ENCODE data around the gene B3GNT9. TPM values are rescaled to one million over a fixed set of nuclear protein-coding genes. Genes with fewer than 3 reads are reported as not detected.

Gene B3GNT9
- polyA plus RNA-seq, 1 of the 3 experiments (the other 2 are of a cell fraction) = 9.9 TPM

GRCh38 chr16:67181346-67181745, 30.5 kb upstream of the B3GNT9 start:
- Histone ChIP-seq H3K9me3 (no peaks in the 10 kb centered on the region), H3K4me2 (peak overlapping the region; percentile 92), H3K4me1 (ENCODE audit: control insufficient read depth in 1 of 2, insufficient read depth in 2 of 2, low read depth in 1 of 2, low read length in 1 of 2) (peaks cover 14 to 44% of the 10 kb centered on the region in 2 experiments), H3K27me3 (ENCODE audit: insufficient read depth) (no peaks in the 10 kb centered on the region), H3K27ac (ENCODE audit: low read depth in 2 of 2, low read length in 1 of 2) (peak overlapping the region in 1 of 2 experiments; percentile 51; a peak in 3 of 4 replicates), H3F3A (replicated peaks; ENCODE audit: insufficient read depth) (peaks cover 38% of the 10 kb centered on the region), H2AFZ (ENCODE audit: low read depth) (no peak overlapping the region), H3K9me2 (no peaks in the 10 kb centered on the region), H3K4me3 (ENCODE audit: low read depth in 2 of 2, low read length in 1 of 2) (peak overlapping the region in 1 of 2 experiments; percentile 82; a peak in 2 of 4 replicates), H3K79me2 (ENCODE audit: insufficient read depth) (peaks cover 22% of the 10 kb centered on the region), H3K9ac (no peak overlapping the region), H4K20me1 (ENCODE audit: insufficient read depth) (peaks cover 10% of the 10 kb centered on the region), H3K36me3 (replicated peaks in 1 of 2; ENCODE audit: control insufficient read depth in 1 of 2, insufficient read depth in 2 of 2, low read length in 1 of 2) (no peaks in the 10 kb centered on the region)
- whole genome bisulfite sequencing (ENCODE audit: low lambda C conversion rate) = 44% methylated on average over 2 of the region's 2 CpGs
- POLR2A ChIA-PET = interaction anchor here (0.8 kb wide), 1 partner anchor 11 kb away, joined by 3 read pairs; the partner anchor contains the start of gene NOL3
- DNase-seq = no peak
- TF ChIP-seq RCOR1 (IDR thresholded peaks at IDR 0.05; ENCODE audit: low read length) = no peak
- TF ChIP-seq, protein P1, sequence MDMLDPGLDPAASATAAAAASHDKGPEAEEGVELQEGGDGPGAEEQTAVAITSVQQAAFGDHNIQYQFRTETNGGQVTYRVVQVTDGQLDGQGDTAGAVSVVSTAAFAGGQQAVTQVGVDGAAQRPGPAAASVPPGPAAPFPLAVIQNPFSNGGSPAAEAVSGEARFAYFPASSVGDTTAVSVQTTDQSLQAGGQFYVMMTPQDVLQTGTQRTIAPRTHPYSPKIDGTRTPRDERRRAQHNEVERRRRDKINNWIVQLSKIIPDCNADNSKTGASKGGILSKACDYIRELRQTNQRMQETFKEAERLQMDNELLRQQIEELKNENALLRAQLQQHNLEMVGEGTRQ (IDR thresholded peaks at IDR 0.05; ENCODE audit: borderline replicate concordance, low read depth, low read length) = no peak
- no peak for TF ChIP-seq FOXJ3 (CRISPR knock-in tag; IDR thresholded peaks at IDR 0.05)
- no peak for TF ChIP-seq RFX5 (IDR thresholded peaks at IDR 0.05; ENCODE audit: low read length)
- TF ChIP-seq TAF1 (IDR thresholded peaks at IDR 0.05; ENCODE audit: borderline replicate concordance, low read depth, low read length) = no peak
- no peak for TF ChIP-seq RXRA (IDR thresholded peaks at IDR 0.05; ENCODE audit: borderline replicate concordance, low read depth)
- no peak for TF ChIP-seq POLR2AphosphoS5 (IDR thresholded peaks at IDR 0.05; ENCODE audit: low read depth, low read length)
- peak; percentile 66; the same call in 1 of the 2 replicates for TF ChIP-seq NFIC (IDR thresholded peaks at IDR 0.05; ENCODE audit: borderline replicate concordance)
- TF ChIP-seq FOXM1 (IDR thresholded peaks at IDR 0.05; ENCODE audit: low read depth) = no peak
- TF ChIP-seq NRF1 (IDR thresholded peaks at IDR 0.05; ENCODE audit: low read depth, low read length) = no peak
- TF ChIP-seq EP300 (IDR thresholded peaks at IDR 0.05; ENCODE audit: borderline replicate concordance in 1 of 2, low read depth in 1 of 2, low read length in 1 of 2) = no peak
- TF ChIP-seq USF1 (IDR thresholded peaks at IDR 0.05; ENCODE audit: borderline replicate concordance, low read depth) = no peak
- TF ChIP-seq ZBTB33 (IDR thresholded peaks at IDR 0.05; ENCODE audit: borderline replicate concordance, low read depth) = no peak
- peak; percentile 45; the same call in 1 of the 2 replicates for TF ChIP-seq TCF12 (IDR thresholded peaks at IDR 0.05)
- TF ChIP-seq, protein P2, sequence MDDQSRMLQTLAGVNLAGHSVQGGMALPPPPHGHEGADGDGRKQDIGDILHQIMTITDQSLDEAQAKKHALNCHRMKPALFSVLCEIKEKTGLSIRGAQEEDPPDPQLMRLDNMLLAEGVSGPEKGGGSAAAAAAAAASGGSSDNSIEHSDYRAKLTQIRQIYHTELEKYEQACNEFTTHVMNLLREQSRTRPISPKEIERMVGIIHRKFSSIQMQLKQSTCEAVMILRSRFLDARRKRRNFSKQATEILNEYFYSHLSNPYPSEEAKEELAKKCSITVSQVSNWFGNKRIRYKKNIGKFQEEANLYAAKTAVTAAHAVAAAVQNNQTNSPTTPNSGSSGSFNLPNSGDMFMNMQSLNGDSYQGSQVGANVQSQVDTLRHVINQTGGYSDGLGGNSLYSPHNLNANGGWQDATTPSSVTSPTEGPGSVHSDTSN (IDR thresholded peaks at IDR 0.05) = peak; percentile 63
- TF ChIP-seq JUND (IDR thresholded peaks at IDR 0.05) = peak; percentile 62; the same call in 1 of the 2 replicates
- peak; percentile 78; the same call in 1 of the 2 replicates for TF ChIP-seq FOSL2 (IDR thresholded peaks at IDR 0.05; ENCODE audit: borderline replicate concordance, low read depth)
- TF ChIP-seq, protein P3, sequence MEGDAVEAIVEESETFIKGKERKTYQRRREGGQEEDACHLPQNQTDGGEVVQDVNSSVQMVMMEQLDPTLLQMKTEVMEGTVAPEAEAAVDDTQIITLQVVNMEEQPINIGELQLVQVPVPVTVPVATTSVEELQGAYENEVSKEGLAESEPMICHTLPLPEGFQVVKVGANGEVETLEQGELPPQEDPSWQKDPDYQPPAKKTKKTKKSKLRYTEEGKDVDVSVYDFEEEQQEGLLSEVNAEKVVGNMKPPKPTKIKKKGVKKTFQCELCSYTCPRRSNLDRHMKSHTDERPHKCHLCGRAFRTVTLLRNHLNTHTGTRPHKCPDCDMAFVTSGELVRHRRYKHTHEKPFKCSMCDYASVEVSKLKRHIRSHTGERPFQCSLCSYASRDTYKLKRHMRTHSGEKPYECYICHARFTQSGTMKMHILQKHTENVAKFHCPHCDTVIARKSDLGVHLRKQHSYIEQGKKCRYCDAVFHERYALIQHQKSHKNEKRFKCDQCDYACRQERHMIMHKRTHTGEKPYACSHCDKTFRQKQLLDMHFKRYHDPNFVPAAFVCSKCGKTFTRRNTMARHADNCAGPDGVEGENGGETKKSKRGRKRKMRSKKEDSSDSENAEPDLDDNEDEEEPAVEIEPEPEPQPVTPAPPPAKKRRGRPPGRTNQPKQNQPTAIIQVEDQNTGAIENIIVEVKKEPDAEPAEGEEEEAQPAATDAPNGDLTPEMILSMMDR (IDR thresholded peaks at IDR 0.05) = no peak
- no peak for TF ChIP-seq GATA2 (CRISPR knock-in tag; IDR thresholded peaks at IDR 0.05)
- no peak for TF ChIP-seq TEAD4 (IDR thresholded peaks at IDR 0.05; ENCODE audit: borderline replicate concordance, insufficient read depth)
- TF ChIP-seq EZH2phosphoT487 (IDR thresholded peaks at IDR 0.05; ENCODE audit: borderline replicate concordance, low read depth) = no peak
- TF ChIP-seq GABPA (IDR thresholded peaks at IDR 0.05; ENCODE audit: low read depth) = no peak
- CTCF ChIA-PET = interaction anchor here (1.3 to 2.5 kb wide), 5 partner anchors 11 to 227 kb away, joined by 4 to 7 read pairs (median 5); partner anchors contain the start of gene NOL3

Data from SK-N-SH (cell line).